ENCODE measurements around the gene IGF1. TPM values are rescaled to one million over a fixed set of nuclear protein-coding genes. Genes with fewer than 3 reads are reported as not detected.

The IGF1 gene
- total and polyA plus RNA-seq, 9 of the 15 experiments (the other 6 are each of a cell fraction or from before 2014, with no cell fraction given) = 3.7 to 13.9 (median 4.5) TPM

- TF ChIP-seq KDM5B (IDR thresholded peaks at IDR 0.05; ENCODE audit: insufficient replicate concordance, low read depth, low read length) (no peak), MAFK (IDR thresholded peaks at IDR 0.05; ENCODE audit: low read length) (no peak), JUNB (CRISPR knock-in tag; conservative IDR thresholded peaks at IDR 0.05) (no peak), ZNF316 (IDR thresholded peaks at IDR 0.05) (no peak), MTF1 (CRISPR knock-in tag; IDR thresholded peaks at IDR 0.05; ENCODE audit: borderline replicate concordance) (no peak), NUFIP1 (IDR thresholded peaks at IDR 0.05; ENCODE audit: partially characterized antibody) (no peak), ZNF644 (tag; IDR thresholded peaks at IDR 0.05; ENCODE audit: low read depth) (no peak), SNAPC5 (CRISPR knock-in tag; IDR thresholded peaks at IDR 0.05) (no peak), ZNF79 (CRISPR knock-in tag; IDR thresholded peaks at IDR 0.05; ENCODE audit: low read depth) (no peak), ZNF77 (CRISPR knock-in tag; IDR thresholded peaks at IDR 0.05) (no peak), ZNF395 (CRISPR knock-in tag; IDR thresholded peaks at IDR 0.05) (no peak), ZNF134 (CRISPR knock-in tag; conservative IDR thresholded peaks at IDR 0.05) (no peak), TCF15 (CRISPR knock-in tag; IDR thresholded peaks at IDR 0.05) (no peak), ZNF217 (CRISPR knock-in tag; IDR thresholded peaks at IDR 0.05) (no peak), RBM17 (IDR thresholded peaks at IDR 0.05; ENCODE audit: borderline replicate concordance, low read depth, low read length) (no peak), KLF13 (tag; IDR thresholded peaks at IDR 0.05; ENCODE audit: borderline replicate concordance, low read depth) (no peak), ZBTB43 (CRISPR knock-in tag; IDR thresholded peaks at IDR 0.05) (no peak), TFE3 (CRISPR knock-in tag; IDR thresholded peaks at IDR 0.05) (no peak; the same call in 1 of the 2 replicates), ZNF354B (CRISPR knock-in tag; IDR thresholded peaks at IDR 0.05) (no peak), SRSF9 (IDR thresholded peaks at IDR 0.05; ENCODE audit: borderline replicate concordance, low read depth, low read length) (no peak), USF1 (CRISPR knock-in tag; IDR thresholded peaks at IDR 0.05) (peak; percentile 42; the same call in 1 of the 2 replicates), ZNF780A (CRISPR knock-in tag; IDR thresholded peaks at IDR 0.05) (no peak), SRF (CRISPR knock-in tag; IDR thresholded peaks at IDR 0.05) (no peak), ZNF507 (tag; conservative IDR thresholded peaks at IDR 0.05) (no peak), SIRT6 (IDR thresholded peaks at IDR 0.05; ENCODE audit: low read depth, low read length) (no peak)
Measured at GRCh38 chr12:102406033-102406584, 74.3 kb downstream of the IGF1 start (continued).

Measured in K562 (cell line).